ENCODE measurements around the gene TP73.

The TP73 gene

DNA sequence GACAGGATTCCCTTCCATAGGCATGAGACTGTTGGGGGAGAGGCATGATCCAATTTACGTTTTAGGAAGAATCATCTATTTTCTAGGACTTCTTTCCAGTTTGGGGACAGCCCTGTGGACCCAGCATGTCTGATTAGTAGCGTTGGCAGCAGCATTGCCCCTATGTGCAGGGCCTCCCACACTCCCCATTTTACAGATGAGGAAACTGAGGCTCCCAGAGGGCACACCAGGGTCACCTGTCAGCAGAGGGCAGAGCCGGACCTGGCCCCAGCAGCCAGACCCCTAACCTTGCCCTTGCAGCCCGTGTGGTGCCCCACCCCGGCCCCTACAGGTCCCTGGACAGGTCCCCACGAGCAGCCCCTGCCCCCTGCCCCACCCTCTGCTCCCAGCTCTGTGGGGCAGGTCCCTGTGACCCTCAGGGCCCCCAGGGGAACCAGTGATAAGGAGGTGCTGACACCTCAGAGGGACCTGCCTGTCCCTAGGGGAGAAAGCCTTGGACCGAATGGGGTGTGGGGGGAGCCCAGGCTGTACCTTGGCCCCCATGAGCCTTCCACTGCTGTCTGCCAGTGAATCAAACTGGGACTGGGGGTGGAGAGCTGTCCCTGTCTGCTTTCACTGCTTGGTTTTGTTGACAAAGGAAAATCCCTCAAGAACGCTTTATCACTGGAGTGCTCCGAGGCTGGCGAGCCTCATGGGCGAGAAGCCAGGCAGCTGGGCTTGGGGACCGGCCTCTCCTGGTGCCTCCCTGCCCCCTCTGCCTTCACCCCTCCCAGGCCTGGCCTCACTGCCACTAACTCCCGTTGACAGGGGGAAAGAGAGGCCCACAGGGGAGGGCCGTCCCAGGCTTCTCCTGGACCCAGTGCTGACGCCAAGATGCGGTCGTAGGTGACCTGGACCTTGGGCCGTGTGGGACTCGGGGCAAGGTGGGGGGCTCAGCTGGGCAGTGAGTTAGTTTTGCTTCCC is 60.5 kb downstream of the TP73 start:
- TF ChIP-seq, protein P1, sequence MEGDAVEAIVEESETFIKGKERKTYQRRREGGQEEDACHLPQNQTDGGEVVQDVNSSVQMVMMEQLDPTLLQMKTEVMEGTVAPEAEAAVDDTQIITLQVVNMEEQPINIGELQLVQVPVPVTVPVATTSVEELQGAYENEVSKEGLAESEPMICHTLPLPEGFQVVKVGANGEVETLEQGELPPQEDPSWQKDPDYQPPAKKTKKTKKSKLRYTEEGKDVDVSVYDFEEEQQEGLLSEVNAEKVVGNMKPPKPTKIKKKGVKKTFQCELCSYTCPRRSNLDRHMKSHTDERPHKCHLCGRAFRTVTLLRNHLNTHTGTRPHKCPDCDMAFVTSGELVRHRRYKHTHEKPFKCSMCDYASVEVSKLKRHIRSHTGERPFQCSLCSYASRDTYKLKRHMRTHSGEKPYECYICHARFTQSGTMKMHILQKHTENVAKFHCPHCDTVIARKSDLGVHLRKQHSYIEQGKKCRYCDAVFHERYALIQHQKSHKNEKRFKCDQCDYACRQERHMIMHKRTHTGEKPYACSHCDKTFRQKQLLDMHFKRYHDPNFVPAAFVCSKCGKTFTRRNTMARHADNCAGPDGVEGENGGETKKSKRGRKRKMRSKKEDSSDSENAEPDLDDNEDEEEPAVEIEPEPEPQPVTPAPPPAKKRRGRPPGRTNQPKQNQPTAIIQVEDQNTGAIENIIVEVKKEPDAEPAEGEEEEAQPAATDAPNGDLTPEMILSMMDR (conservative IDR thresholded peaks at IDR 0.05; ENCODE audit: low read depth, low read length), result no peak
- no peak for DNase-seq (ENCODE audit: low read depth)
- H3K4me3 ChIP-seq (ENCODE audit: low read length), result no peak overlapping the region

DNA sequence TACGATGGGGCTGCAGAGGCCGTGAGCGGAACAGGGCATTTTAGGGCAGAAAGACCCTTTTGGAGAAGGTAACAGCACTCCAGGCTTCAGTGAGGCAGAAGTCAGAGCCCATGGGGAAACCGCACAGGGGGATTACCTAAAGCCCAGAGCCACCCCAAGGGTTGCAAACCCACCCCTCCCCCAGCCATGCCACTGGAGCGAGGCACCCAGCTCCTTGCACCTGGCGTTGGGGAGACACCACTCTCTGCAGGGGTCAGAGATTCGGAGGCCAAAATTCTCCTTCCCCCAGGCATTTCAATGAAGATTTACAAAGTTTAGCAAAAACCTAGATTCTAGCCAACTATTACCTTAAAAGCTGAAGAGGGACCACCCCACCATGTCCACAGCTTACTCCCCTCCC is 61.5 kb downstream of the TP73 start:
- TF ChIP-seq, protein P1 (conservative IDR thresholded peaks at IDR 0.05; ENCODE audit: low read depth, low read length), result no peak
- DNase-seq (ENCODE audit: low read depth), result no peak
- H3K4me3 ChIP-seq (ENCODE audit: low read length), result no peak overlapping the region

DNA sequence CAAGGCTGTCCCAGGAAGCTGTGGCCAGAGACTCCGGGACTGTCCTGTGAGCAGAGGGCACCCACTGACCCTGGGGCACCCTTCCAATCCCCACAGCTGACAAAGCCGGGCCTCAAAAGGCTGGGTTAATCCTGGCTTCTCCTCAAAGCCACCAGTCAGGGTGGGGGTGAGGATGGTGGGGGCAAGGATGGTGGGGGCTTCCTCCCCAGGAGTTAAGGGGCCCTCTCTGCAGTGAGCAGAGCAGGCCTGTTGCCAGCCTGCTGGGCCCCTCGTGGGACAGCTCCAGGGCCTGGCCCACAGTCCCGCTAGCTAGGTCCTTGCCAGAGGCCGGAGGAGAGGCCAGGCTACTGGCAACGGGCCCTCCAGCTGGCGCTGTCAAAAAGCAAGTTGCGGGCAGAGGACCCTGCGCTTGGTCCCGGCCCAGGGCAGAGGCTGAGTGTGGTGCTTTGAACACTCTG is 62.0 kb downstream of the TP73 start:
- no peak overlapping the region for H3K4me3 ChIP-seq (ENCODE audit: low read length)
- DNase-seq (ENCODE audit: low read depth), result no peak
- TF ChIP-seq, protein P1 (conservative IDR thresholded peaks at IDR 0.05; ENCODE audit: low read depth, low read length), result no peak

DNA sequence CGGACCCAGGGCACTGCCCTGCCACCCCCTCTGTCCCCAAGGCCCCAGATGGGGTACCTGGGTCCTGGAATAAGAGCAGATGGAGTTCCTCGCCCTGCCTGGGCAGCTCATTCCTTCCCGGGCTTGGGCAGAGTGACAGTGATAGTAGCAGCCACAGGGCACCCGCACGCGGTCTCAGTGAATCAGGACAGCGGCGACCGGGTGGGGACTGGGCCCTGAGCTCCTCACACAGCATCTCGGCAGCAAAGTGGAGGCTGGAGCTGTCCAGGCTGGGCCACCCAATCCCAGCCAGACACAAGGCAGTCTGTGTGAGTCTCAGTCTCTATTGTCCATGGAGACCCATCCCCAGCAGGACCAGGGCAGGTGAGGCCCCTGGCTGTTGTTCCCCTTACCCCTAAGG is 62.5 kb downstream of the TP73 start:
- TF ChIP-seq, protein P1 (conservative IDR thresholded peaks at IDR 0.05; ENCODE audit: low read depth, low read length), result no peak
- no peak for DNase-seq (ENCODE audit: low read depth)
- no peak overlapping the region for H3K4me3 ChIP-seq (ENCODE audit: low read length)

DNA sequence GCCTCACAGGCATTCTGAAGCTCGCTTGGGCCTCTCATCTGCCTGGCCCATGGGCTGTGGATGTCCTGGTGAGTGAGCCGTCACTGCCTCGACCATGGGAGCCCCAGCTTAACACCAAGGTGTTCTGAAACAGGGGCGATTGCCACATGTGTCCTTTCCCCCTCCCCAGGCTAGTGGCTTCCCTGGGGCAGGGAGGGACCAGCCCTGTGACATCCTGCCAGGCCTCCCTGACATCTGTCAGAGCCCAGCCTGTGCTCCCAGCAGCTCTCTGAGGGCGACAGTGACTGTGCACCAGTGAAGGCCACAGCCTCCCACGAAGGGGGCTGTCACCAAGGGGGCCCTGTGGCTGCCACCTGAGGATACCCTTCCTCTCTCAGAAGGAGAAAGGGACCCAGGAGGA is 64.0 kb downstream of the TP73 start:
- DNase-seq (ENCODE audit: low read depth), result no peak
- H3K4me3 ChIP-seq (ENCODE audit: low read length), result no peak overlapping the region
- TF ChIP-seq, protein P1 (conservative IDR thresholded peaks at IDR 0.05; ENCODE audit: low read depth, low read length), result no peak

DNA sequence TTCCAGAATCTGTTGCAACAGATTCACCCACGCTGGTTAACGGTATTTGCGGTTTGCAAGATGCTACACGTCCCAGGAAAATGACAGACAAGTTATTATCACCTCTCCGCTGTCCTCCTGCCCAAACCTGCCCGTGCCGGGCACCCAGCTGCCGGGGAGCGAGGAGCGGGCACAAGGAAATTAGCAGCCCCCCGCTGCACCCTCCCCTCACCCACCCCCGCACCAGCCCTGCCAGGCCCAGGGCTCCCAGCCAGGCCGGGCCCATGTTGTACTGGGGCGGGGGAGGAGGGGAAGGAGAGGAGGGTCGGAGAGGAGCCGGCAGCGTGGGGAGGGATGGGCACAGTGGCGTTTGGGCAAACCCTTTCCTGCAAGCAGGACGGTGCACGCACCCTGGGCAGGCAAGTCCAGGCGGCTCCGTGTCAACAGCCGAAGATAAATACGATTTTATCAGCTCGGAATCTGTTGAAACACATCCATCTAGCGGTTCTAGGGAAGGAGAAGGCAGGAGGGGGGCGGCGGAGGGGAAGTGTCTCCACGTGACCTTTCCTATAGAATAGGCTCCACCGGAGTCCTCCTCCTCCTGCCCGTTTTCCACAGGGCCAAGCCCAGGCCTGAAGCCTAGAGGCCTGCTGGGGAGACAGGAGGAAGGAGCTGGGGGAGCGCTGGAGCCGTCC is 64.9 kb downstream of the TP73 start:
- TF ChIP-seq, protein P1 (conservative IDR thresholded peaks at IDR 0.05; ENCODE audit: low read depth, low read length), result no peak
- H3K4me3 ChIP-seq (ENCODE audit: low read length), result no peak overlapping the region
- DNase-seq (ENCODE audit: low read depth), result no peak

Data from retinal pigment epithelial cell (primary cell).